Kidney capillary endothelial cell (primary cell): ENCODE data around the gene MMP28.

Source experiments
- DNase-seq: peaks from one replicate; pipeline ENCODE4 v3.0.0-alpha.2; 2018; ENCODE audit warnings: low spot score

MMP28 gene

DNA sequence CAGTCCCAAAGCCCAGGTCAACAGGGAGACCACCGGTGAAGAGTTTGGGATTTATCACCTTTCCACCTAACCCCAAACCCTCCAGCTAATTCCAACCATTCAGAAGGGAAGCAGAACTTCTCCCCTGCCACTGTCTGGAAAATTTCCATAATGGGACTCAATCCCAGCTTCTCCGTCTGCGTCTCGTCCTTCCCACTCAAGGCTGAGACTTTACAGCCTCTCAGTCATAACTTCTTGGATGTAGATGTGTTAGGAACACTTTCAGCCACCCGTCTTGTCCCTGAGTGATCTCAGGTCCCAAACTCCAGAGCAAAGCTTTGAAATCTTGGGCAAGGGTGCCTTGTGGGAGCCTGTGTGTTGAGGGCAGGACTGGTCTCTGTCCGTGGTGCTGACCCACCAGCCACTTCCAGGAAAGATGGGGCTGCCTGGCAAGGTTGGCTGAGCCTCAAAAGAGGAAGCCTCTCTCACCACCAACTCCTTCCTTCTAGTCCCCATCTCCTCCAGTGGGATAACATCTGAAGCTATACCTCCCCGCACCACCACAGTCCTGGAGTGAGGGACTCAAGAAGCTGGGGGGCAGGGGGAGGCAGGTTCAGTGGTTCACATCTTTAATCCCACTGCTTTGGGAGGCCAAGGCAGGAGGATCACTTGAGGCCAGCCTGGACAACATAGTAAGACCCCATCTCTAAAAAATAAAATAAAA is 51.7 kb downstream of the MMP28 start:
- DNase-seq, result peak; percentile 40

DNA sequence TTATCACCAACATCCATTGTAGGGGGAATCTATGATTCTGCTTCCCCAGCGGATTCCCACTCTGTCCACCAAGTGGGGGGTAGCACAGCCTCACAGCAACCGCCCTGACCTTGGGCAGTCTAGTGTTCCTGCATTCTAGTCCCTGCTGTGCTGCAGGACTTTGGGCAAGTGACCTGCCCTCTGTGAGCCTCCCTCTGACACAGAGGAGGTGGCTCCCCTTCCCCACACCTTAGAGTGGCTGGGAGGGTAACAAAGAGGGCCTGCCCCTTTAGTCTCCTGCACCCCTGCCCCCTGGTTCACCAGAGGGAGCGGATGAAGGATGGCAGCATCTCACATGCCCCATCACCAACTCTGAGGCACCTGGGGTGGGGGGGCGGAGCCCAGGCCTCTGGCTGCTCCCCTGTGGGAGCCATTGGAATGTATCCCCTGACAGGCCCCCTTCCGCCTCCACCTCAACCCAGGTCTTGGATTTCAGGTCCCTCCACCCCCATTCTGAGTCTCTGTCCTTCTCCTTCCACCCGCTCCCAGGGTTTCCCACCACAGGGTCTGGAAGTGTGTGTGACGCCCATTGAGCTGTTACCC is 52.5 kb downstream of the MMP28 start:
- no peak for DNase-seq

DNA sequence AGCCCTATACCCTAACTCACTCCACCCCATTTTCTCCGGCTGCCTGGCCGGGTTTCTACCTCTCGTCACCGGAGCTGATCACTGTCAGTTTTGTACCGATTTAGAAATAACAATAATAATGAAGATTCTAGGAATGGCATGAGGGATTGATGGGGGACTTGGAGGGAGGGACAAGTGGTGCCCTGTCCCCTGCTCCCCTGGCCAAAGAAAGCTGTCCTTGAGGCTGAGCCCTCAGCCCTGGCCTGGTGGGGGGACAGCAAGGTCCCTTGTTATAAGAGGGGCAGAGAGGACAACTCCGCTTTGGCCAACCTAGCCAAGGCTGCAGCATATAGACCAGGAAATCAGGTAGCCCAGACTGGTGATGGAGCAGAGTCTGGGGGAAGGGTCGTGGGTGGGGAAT is 52.9 kb downstream of the MMP28 start:
- DNase-seq, result no peak

DNA sequence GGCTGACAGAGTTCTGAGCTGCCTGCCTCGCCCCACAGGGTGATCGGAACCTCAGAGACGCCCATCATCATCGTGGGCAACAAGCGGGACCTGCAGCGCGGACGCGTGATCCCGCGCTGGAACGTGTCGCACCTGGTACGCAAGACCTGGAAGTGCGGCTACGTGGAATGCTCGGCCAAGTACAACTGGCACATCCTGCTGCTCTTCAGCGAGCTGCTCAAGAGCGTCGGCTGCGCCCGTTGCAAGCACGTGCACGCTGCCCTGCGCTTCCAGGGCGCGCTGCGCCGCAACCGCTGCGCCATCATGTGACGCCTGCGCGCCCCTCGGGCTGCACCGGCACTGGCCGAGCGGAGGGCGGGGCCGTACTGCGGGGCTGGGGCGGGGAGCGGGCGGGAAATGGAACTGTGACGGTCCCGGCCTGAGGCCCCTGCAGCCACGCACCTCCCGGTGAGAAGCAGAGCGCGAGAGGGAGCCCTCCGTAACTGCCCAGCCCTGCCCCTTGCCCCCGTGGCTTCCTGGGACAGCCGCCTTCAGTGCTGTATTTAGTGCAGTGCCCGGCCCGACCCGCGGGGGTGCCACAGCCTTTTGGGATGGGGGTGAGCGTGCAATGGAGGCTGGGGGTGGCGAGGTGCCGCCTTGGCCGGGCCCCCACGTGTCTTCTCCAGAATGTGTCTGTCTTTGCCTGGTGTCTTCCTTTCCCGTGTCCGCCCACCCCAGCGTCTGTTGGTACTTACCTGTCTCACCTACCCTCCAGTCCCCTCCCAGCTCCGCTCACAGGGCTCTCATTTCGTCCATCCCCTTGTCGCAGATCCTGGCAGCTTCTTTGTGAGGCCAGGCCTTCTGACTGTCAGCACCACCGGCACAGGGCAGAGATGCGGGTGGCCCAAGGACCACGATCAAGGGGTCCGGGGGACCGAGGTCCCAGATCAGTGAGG is 54.2 kb downstream of the MMP28 start:
- no peak for DNase-seq

DNA sequence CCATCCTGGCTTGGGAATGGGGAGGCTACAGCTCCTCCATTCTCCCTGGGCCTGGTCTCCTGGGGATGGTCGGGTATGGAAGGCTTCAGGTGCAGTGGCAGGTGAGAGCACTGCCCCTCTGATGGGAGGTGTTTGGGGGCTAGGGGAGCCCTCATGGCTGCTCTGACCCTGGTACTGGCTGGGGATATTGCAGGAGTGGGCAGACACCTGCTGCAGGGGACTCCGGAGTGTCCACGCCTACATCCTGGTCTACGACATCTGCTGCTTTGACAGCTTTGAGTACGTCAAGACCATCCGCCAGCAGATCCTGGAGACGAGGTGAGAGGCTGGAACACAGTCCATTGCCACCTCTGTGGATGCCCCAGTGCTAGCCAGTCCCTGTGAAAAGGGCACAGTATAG is 55.2 kb downstream of the MMP28 start:
- no peak for DNase-seq

DNA sequence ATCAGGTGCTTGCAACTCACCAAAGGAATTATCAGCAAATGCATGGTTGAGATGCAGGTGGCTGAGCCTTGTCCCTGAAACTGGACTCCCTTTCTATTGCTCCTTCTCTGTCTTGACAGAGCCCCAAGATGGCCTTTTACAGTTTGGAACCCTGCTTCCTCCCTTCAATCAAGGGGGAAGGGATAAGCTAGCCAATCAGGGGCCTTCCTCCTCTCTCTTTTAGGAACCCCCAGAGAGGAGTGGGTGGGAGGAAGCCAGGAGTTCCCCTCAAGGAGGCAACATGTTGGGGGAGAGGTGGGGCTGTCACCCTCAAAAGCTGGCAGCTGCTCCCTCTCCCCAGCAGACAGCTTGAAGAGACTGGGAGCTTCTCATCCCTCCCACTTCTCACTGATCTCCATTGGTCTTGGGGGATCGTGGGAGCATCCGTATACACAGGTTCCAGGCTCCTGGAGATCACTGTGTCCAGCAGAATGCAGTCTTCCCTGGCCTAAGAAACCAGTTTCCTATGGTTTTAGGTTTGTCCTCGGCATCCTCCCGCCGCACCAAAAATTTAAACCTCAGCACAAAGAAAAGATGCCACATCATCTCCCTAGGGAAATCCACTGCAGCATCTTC is 56.8 kb downstream of the MMP28 start:
- DNase-seq, result no peak

DNA sequence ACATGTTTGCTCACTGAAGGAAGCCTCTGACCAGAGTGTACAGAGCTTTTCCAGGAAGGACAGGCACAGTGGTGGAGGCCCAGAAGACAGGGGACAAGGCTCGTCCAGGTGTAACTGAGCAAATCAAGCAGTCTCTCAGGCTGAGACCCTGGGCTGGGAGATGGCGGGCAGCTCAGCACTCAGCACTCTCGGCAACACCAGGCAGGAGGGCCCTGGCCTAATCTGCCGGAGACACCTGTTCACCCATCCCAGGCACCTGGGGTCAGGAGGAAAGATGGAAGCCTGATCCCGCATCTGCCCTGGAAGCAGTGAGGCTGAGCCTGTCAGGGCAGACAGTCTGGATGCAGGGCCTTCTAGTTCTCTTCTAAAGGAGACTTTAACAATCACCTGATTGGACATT is 59.2 kb downstream of the MMP28 start:
- DNase-seq, result no peak

DNA sequence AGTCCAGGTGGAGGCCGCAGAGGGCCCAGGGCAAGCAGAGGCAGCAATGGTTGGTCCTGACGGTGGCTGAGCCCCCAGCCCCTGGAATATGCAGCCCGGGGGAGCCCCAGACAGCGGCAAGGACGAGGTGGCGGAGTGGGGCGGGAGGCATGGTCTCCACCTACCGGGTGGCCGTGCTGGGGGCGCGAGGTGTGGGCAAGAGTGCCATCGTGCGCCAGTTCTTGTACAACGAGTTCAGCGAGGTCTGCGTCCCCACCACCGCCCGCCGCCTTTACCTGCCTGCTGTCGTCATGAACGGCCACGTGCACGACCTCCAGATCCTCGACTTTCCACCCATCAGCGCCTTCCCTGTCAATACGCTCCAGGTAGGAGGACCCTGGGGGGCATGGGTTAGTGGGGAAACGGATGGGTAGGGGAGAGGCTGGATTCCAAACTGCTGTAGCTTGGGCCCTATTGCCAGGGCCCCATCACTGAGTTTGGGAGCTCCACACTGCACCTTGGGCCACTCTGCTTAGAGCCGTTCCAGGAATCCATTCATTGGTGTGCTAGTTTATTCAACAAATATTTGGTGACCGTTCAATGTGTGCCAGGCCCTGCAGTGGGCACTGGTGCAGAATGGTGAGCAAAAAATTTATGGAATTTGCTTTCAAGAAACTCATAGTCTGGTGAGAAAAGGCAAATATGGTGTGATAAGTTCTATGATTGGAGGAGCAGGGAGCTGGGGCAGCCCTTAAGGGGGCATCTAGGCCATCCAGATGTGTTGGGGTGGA is 60.2 kb downstream of the MMP28 start:
- no peak for DNase-seq

DNA sequence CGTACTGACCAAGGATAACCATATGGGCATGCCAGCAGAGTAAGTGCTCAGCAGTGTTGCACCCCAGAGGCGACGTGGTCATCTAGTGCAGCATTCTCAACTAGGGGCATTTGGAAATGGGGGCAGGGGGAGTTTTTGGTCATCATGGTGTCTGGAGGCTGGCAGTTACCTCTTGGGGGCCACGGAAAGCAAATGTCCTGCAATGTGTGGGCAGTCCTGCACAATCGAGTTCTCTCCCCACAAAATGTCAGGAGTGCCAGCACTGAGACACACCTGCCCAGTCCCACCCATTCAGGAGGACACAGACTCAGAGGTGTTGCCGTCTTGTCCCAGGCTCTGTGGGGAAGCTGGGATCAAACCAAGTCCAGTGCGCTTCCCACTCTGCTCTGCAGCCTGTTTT is 61.0 kb downstream of the MMP28 start:
- DNase-seq, result no peak

DNA sequence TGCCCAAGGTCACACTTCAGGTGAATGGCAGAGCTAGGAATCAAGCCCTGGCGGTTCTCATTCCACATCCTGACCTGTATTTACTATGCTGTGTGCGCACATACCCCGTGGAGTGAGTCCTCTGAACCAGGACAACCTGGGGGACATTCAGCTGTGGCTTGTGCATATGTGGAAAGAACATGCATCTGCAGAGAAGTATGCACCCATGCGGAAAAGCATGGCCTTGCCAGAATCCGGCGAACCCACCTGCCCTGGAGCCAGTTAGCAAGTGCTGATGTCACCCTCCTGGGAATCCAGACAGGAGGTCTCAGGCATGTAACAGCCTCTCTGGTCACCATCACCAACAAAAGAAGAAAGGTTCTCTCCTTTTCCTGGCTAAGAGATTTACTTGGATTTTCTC is 62.1 kb downstream of the MMP28 start:
- no peak for DNase-seq

DNA sequence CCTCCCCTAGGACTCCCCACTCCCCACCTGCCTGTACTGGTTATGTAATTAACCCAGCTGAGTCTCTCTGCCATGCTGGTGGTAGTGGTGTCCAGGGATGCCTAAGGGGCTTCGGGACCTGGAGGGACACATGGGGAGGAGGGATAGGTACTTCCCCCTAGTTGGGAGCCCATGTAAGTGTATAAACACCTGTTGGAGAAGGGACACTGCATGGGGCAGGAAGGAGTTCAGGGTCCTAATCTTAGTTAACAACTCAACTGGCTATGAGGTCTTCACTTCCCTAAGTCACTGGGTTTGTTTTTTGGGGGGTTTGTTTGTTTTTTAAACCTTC is 62.7 kb downstream of the MMP28 start:
- DNase-seq, result no peak

DNA sequence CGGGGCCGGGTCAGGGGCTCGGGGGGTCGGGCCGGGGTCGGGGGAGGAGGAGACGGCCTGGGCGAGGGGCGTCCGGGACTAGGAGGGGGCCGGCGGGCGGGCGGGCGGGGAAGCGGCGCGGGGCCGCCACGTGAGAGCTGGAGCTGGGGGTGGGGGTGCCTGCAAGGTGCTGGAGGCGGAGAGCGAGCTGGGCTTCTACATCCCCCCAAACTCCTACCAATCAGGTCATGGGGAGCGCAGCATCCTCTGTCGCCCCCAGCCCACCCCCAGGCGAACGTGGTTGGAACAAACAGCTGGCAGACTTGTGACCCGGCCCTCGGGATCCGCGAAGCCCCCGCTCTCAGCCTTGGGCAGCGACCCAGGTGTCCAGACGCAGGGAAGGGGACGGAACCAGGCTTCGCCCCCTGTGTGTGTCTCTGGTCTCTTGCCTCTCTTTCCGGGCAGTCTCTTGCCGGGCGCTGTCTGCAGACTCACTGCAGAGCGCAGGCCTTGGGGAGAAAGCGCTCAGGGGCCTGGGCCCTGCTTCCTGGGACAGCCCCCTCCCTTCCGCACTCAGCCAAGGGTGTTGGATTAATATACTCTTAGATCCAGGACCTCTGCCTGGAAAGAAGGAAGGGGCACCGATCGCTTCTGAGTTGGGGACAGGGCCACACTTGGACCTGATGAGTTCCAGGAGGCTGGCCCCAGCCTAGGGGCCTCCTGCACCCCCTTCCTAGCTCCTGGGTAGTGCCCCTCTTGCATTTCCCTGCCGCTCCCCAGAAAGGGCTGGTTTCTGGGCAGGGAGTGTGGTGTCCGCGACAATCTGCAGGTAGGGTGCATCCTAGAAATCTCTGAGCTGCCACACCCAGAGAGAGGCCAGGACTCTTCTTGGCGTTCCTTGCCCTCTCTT is 63.3 kb downstream of the MMP28 start:
- no peak for DNase-seq

DNA sequence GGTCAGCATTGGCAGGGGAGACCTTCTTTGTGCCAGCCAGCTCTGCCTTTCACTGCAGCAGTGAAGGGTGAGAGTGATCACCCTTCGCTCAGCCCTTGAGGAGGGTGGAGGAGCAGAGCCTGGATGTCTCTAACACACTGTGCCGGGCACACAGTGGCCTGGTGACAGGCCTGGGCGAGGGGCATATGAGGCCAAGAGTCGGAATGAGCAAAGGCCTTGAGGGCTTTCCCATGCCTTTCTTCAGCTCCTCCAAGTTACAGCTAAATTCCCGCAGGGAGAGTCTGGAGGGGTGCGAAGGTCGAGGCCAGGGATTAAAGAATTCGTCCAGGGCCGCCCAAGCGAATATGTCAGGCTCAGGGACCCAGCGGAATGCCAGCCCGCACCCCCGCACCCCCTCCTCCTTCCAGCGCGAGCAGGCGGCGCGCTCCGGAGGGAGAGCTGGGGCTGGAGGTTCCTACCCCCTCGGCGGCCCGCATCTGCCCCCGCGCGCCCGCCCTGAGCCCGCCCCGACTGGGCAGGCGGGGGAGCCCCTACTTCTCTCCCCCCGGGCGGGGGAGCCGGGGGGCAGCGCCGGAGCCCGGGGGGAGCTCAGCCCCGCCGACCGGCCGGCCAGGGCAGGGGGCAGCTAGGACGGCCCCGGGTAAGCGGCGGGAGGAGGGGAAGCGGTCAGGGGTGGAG is 64.1 kb downstream of the MMP28 start, which contains the start of gene RASL10B:
RASL10B (plus strand) TSS at position 401 of the 678 bp plus-strand sequence. CDS start 3,546 bp downstream, outside the sequence.
- DNase-seq, result no peak

DNA sequence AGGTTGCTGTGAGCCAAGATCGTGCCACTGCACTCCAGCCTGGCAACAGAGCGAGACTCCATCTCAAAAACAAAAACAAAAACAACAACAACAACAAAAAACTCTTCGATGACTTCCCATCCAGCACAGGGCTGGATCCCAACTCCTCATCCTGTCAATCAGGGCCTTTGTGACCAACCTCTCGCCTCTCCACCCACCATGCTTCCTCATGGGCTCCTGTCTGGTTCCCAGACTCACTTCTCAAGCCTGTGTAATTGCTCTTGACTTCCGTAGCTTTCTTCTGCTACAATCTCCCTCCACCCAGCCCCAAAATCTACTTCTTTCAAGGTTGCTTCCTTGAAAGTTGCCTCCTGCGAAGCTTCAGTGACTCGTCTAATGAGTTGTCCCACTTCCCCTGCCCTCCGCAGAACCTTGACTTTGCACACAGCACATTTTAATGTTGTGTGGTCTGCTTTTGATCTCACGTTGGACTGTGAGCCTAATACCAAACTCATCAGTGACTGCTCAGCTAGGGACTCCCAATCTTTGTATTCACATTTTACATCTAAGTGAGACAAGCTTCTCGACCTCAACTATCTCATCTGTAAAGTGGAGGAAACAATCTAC is 64.9 kb downstream of the MMP28 start:
- DNase-seq, result no peak

DNA sequence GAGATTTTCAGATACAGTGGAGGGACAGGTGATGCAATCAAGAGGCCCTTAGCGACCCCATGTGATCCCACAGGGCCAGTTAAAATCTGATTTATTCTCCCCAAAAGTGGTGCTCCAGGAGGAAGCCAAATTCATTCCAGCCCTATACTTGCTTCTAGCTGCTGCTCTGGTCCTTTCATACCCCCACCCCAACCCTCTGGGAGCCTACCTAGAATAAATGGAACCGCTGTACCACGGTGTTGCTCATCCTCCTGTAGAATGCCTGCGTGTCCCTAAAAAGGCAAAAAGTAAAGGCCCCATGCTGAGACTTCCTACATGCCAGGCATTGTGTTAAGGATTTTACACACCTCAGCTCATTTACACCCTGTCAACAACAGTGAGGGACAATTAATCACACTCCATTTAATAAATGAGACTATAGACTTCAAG is 66.0 kb downstream of the MMP28 start:
- no peak for DNase-seq

DNA sequence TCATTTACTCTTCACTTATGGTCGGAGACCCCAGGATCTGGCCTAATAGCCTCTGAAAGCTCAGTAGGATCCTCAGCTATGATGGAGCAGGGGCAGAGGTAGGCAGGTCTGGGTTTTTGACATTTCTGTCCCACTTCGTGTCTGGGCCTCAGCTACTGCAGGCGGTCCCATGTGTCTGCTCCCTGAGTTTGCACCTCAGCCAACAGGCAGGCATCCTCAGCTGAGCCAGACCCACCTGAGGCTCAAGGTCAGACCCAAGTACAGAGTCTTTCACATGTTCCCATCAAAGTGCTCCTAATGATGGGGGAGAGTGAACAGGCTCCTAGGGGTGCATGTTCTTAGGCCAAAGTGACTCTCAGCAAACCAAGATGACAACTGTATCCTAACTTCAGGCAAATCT is 66.9 kb downstream of the MMP28 start:
- DNase-seq, result no peak

DNA sequence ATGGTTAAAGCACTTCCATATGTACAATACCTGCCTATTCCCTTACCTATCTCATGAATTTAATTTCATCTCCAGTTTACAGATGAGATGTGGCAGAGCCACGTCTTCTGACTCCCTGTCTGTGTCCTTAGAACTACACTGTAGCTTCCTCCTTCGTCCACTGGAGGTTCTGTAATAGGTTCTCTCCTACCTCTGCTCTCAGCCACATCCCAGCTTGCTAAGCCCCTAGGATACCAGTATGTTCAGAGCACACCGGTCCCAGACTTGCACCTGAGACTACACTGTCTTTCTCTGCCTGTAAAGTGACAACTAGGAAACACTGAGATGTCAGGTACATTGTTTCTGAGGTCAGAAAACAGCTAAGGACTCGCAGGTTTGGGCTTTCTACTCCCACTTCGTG is 67.8 kb downstream of the MMP28 start:
- no peak for DNase-seq

DNA sequence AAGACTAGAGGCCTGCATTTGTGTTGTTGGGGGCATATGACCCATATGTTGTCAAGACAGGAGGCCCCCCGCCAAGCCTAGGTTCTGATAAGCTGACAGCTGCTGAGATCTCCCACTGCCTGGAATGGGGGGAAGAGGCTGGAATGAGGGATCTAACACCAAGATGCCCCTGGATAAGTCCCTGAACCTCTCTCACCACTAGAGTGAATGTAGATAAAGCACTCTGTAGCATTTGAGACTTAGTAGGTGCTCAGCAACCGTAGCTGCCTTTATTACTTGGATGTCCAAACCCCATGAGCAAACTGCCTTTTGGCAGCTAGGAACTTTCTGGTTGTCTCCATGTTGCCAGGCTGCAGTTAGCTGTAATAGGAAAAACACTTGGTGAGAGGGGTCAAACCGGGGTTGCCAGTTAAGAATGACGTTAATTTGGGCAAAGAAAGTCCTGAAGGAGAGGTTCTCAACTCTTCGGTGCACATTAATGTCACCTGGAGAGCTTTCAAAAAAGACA is 68.4 kb downstream of the MMP28 start:
- DNase-seq, result no peak

DNA sequence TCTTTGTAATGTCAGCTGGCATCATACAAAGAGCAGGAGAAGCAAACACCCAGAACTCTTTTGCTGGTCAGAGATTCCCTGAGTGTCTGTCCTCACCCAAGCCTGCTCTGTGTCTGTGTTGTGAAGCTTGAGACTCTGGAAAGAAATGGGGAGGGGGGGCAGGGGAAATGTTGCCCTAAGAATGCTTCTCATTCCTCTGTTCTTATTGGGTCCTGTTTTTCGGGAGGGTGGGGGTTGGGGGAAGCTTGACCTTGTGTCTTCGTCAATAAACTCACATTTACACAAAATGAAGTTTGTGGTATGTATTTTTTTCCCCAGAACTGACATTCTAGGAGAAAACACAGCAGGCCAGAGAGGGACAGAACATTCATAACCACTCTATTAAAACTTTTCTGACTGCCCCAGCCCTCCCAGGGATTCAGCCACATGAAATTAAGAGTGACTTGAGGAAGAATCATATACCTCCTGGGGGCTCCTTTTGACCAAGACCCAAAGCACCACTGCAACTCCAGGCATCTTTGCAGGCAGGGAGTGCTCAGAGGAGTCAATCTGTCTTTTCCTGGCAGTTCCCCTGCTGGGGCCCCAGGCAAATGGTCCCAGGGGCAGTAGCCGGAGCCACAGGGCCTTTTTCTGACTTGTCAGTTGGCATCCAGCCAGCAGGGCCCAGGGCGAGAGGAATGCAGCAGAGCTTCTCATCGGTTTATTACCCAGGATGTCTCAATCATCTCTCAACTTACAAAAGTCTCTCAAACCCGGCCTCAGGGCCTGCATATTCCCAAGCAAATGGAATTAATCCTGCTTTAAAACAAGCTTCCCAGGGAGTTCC is 69.1 kb downstream of the MMP28 start:
- no peak for DNase-seq
